Loucy (cell line): ENCODE measurements around the gene ACADL.

ENCODE experiments used
- H2AFZ ChIP-seq: fragments of 200-600 bp; sonication (generic); 2 replicates; pipeline ENCODE4 v1.6.0; 2016; ENCODE audit warnings: antibody characterized with exemption, mild to moderate bottlenecking, low read length, moderate library complexity
- H3F3A ChIP-seq: fragments of 200-600 bp; 2 replicates; pipeline ENCODE4 v1.6.0; 2016; ENCODE audit warnings: antibody characterized with exemption, low read depth, mild to moderate bottlenecking
- H3K27me3 ChIP-seq: fragments of 200-600 bp; sonication (generic); 2 replicates; pipeline ENCODE4 v1.6.1; 2014; ENCODE audit warnings: low read length, mild to moderate bottlenecking; ENCODE audit not compliant: insufficient read depth, poor library complexity, severe bottlenecking
- H3K36me3 ChIP-seq: fragments of 200-600 bp; sonication (generic); 2 replicates; pipeline ENCODE4 v1.6.1; 2016; ENCODE audit warnings: low read length; ENCODE audit not compliant: insufficient read depth
- H3K4me1 ChIP-seq: fragments of 200-600 bp; sonication (generic); 2 replicates; pipeline ENCODE4 v1.5.1; 2014; ENCODE audit warnings: low read length, mild to moderate bottlenecking; ENCODE audit not compliant: insufficient read depth, poor library complexity, severe bottlenecking
- H3K4me2 ChIP-seq: fragments of 200-600 bp; sonication (generic); 2 replicates; pipeline ENCODE4 v1.6.0; 2014; ENCODE audit warnings: antibody characterized with exemption, low read length, low read depth, mild to moderate bottlenecking; ENCODE audit not compliant: poor library complexity, severe bottlenecking
- H3K4me3 ChIP-seq: fragments of 200-600 bp; sonication (generic); 2 replicates; pipeline ENCODE4 v1.5.1; 2014; ENCODE audit warnings: low read length, mild to moderate bottlenecking, mixed read lengths; ENCODE audit not compliant: poor library complexity, severe bottlenecking
- H3K79me2 ChIP-seq: fragments of 200-600 bp; sonication (generic); 2 replicates; pipeline ENCODE4 v1.6.1; 2014; ENCODE audit warnings: low read length; ENCODE audit not compliant: insufficient read depth
- H3K9ac ChIP-seq: fragments of 200-600 bp; sonication (generic); 2 replicates; pipeline ENCODE4 v1.6.0; 2014; ENCODE audit warnings: mild to moderate bottlenecking, low read depth, low read length, moderate library complexity; ENCODE audit not compliant: poor library complexity, severe bottlenecking
- H3K9me2 ChIP-seq: fragments of 200-600 bp; sonication (generic); replicated peaks from 2 replicates; pipeline ENCODE4 v1.6.1; 2016; ENCODE audit warnings: low read depth, low read length, mixed read lengths
- H3K9me3 ChIP-seq: fragments of 200-600 bp; sonication (generic); 2 replicates; pipeline ENCODE4 v1.6.1; 2014; ENCODE audit warnings: mild to moderate bottlenecking, antibody characterized with exemption, low read length, low read depth; ENCODE audit not compliant: insufficient read depth
- H4K20me1 ChIP-seq: fragments of 200-600 bp; sonication (generic); 2 replicates; pipeline ENCODE4 v1.6.0; 2014; ENCODE audit warnings: antibody characterized with exemption, low read length, mild to moderate bottlenecking; ENCODE audit not compliant: insufficient read depth, poor library complexity, severe bottlenecking
- CTCF ChIP-seq: fragments of 200-600 bp; sonication (generic); conservative IDR thresholded peaks from 2 replicates; pipeline ENCODE4 v1.5.1; 2014; ENCODE audit warnings: mild to moderate bottlenecking, antibody characterized with exemption, low read length
- EZH2phosphoT487 ChIP-seq: fragments of 200-600 bp; IDR thresholded peaks from 2 replicates; pipeline ENCODE4 v1.6.1; 2018; ENCODE audit warnings: antibody characterized with exemption, mild to moderate bottlenecking, moderate library complexity, borderline replicate concordance

Gene ACADL

GRCh38 chr2:210198326-210198725 is 26.9 kb downstream of the ACADL start:
- Histone ChIP-seq H2AFZ (no peak overlapping the region), H3K4me1 (peaks cover 8% of the 10 kb centered on the region), H3K9me3 (no peaks in the 10 kb centered on the region), H3K79me2 (no peaks in the 10 kb centered on the region), H3K9me2 (no peaks in the 10 kb centered on the region), H3K27me3 (no peaks in the 10 kb centered on the region), H3K36me3 (no peaks in the 10 kb centered on the region), H3K4me3 (no peak overlapping the region), H3K9ac (no peak overlapping the region), H4K20me1 (no peaks in the 10 kb centered on the region), H3K4me2 (peak overlapping the region; percentile 29), H3F3A (no peaks in the 10 kb centered on the region)
- TF ChIP-seq CTCF (no peak), EZH2phosphoT487 (no peak)

GRCh38 chr2:210197720-210198119 is 27.5 kb downstream of the ACADL start:
- H3K79me2 ChIP-seq = no peaks in the 10 kb centered on the region
- H3K9me2 ChIP-seq = no peaks in the 10 kb centered on the region
- no peak for TF ChIP-seq EZH2phosphoT487
- TF ChIP-seq CTCF = no peak
- no peak overlapping the region for H3K4me3 ChIP-seq
- H4K20me1 ChIP-seq = no peaks in the 10 kb centered on the region
- no peak overlapping the region for H2AFZ ChIP-seq
- no peaks in the 10 kb centered on the region for H3K36me3 ChIP-seq
- H3K4me2 ChIP-seq = no peak overlapping the region
- no peak overlapping the region for H3K9ac ChIP-seq
- H3K9me3 ChIP-seq = no peaks in the 10 kb centered on the region
- no peaks in the 10 kb centered on the region; the same call in 1 of the 2 replicates for H3F3A ChIP-seq
- no peaks in the 10 kb centered on the region for H3K27me3 ChIP-seq
- peaks cover 8% of the 10 kb centered on the region for H3K4me1 ChIP-seq

DNA sequence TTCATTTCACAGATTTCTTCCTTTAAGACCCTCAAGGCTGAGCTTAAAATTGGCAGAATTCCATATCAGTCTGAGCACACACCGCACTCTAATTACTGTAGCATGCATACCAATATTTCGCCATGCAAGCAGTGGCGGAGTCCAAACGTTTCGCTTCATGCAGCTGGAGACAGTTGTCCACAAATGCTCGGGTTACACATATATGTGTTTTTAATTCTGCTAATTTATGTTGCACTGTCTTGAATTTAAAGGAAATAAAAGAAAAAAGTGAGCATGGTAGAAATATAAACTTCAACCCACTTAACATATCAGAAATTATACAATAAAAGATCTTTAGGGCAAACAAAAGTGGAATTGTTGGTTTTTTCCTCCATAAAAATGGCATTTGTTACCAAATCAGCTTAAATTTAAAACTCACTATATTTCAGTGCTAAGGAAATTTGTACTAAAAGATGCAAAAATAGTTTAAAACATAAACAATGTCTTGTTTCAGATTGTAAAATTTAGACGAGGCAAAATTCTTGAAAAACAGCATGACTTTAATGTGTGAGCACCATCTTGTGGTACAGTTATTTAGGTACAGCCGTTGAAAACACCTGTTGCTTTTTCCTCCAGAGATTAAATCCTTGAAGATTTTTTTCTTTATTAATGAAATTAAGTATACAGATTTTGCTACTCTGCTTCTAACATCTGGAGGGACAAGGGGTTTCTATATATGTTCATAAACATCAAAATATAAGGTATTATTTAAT is 30.0 kb downstream of the ACADL start:
- Histone ChIP-seq H3F3A (no peaks in the 10 kb centered on the region; the same call in 1 of the 2 replicates), H4K20me1 (no peaks in the 10 kb centered on the region), H3K9me3 (no peaks in the 10 kb centered on the region), H3K36me3 (no peaks in the 10 kb centered on the region), H3K4me2 (peak overlapping the region; percentile 56), H3K9me2 (no peaks in the 10 kb centered on the region), H3K4me3 (peak overlapping the region; percentile 37), H3K27me3 (no peaks in the 10 kb centered on the region), H3K9ac (no peak overlapping the region), H3K79me2 (no peaks in the 10 kb centered on the region), H3K4me1 (peaks cover 8% of the 10 kb centered on the region), H2AFZ (peak overlapping the region; percentile 72; the same call in 1 of the 2 replicates)
- peak; percentile 81 for TF ChIP-seq CTCF
- TF ChIP-seq EZH2phosphoT487 = no peak
